ENCODE measurements around the gene PEX26.

- no peak for TF ChIP-seq POLR2A (IDR thresholded peaks at IDR 0.05)
- TF ChIP-seq CTCF (IDR thresholded peaks at IDR 0.05): no peak
- peak in 1 of 3 donors; percentile 8 for TF ChIP-seq POLR2AphosphoS5 (IDR thresholded peaks at IDR 0.05)
These were observed 7.1 kb upstream of the PEX26 start for GRCh38 chr22:18070556-18071306.

All from transverse colon (tissue), 4 donors.